ENCODE data around the gene L3MBTL2. TPM values are rescaled to one million over a fixed set of nuclear protein-coding genes. Genes with fewer than 3 reads are reported as not detected.

Gene L3MBTL2
- total and polyA plus RNA-seq, 4 donors = 17.1 to 32.2 (median 28.3) TPM

- no peak overlapping the region for H3K4me3 ChIP-seq (ENCODE audit: low read depth, low read length)
- H3K36me3 ChIP-seq (ENCODE audit: control insufficient read depth, insufficient read depth, low read length) = peaks cover 39% of the 10 kb centered on the region
- no peaks in the 10 kb centered on the region for H3K27me3 ChIP-seq (ENCODE audit: control insufficient read depth, insufficient read depth, low read length)
- WGBS (ENCODE audit: insufficient coverage) = 91% methylated on average over 3 of the region's 3 CpGs
- H3K4me1 ChIP-seq (ENCODE audit: control insufficient read depth, insufficient read depth, low read length) = no peaks in the 10 kb centered on the region
- DNase-seq (ENCODE audit: low read depth in 4 of 6, low spot score in 6 of 6) = no peak
- H3K27ac ChIP-seq (ENCODE audit: low read depth, low read length) = no peak overlapping the region
- H3K9me3 ChIP-seq (ENCODE audit: control insufficient read depth, insufficient read depth, low read length) = no peaks in the 10 kb centered on the region
These were observed 24.2 kb upstream of the L3MBTL2 start for GRCh38 chr22:41180926-41181325.

GRCh38 chr22:41181349-41182241 lies 23.5 kb upstream of the L3MBTL2 start:
- no peak overlapping the region for H3K27ac ChIP-seq (ENCODE audit: low read depth, low read length)

GRCh38 chr22:41184679-41185078 lies 20.4 kb upstream of the L3MBTL2 start:
- no peak for DNase-seq (ENCODE audit: low read depth in 4 of 6, low spot score in 6 of 6)
- H3K27ac ChIP-seq (ENCODE audit: low read depth, low read length) = no peak overlapping the region
- no peaks in the 10 kb centered on the region for H3K4me1 ChIP-seq (ENCODE audit: control insufficient read depth, insufficient read depth, low read length)
- H3K4me3 ChIP-seq (ENCODE audit: low read depth, low read length) = no peak overlapping the region
- no peaks in the 10 kb centered on the region for H3K9me3 ChIP-seq (ENCODE audit: control insufficient read depth, insufficient read depth, low read length)
- no peaks in the 10 kb centered on the region for H3K27me3 ChIP-seq (ENCODE audit: control insufficient read depth, insufficient read depth, low read length)
- H3K36me3 ChIP-seq (ENCODE audit: control insufficient read depth, insufficient read depth, low read length) = peaks cover 10% of the 10 kb centered on the region
- WGBS (ENCODE audit: insufficient coverage) = 39% methylated on average over 2 of the region's 3 CpGs

More at GRCh38 chr22:41181349-41182241, 23.5 kb upstream of the L3MBTL2 start:
- Histone ChIP-seq H3K27me3 (ENCODE audit: control insufficient read depth, insufficient read depth, low read length) (no peaks in the 10 kb centered on the region), H3K36me3 (ENCODE audit: control insufficient read depth, insufficient read depth, low read length) (peaks cover 32% of the 10 kb centered on the region), H3K4me3 (ENCODE audit: low read depth, low read length) (no peak overlapping the region), H3K4me1 (ENCODE audit: control insufficient read depth, insufficient read depth, low read length) (no peaks in the 10 kb centered on the region), H3K9me3 (ENCODE audit: control insufficient read depth, insufficient read depth, low read length) (no peaks in the 10 kb centered on the region)
- WGBS (ENCODE audit: insufficient coverage) = 91% methylated on average over 15 of the region's 15 CpGs
- no peak for DNase-seq (ENCODE audit: low read depth in 4 of 6, low spot score in 6 of 6)

- no peaks in the 10 kb centered on the region for H3K4me1 ChIP-seq (ENCODE audit: control insufficient read depth, insufficient read depth, low read length)
- no peak for DNase-seq (ENCODE audit: low read depth in 4 of 6, low spot score in 6 of 6)
- WGBS (ENCODE audit: insufficient coverage) = 90% methylated on average over 2 of the region's 2 CpGs
These were observed 13.6 kb upstream of the L3MBTL2 start for GRCh38 chr22:41191467-41191866.

GRCh38 chr22:41193829-41194228 lies 11.3 kb upstream of the L3MBTL2 start:
- Histone ChIP-seq H3K27ac (ENCODE audit: low read depth, low read length) (no peak overlapping the region), H3K4me3 (ENCODE audit: low read depth, low read length) (no peak overlapping the region), H3K36me3 (ENCODE audit: control insufficient read depth, insufficient read depth, low read length) (no peaks in the 10 kb centered on the region), H3K27me3 (ENCODE audit: control insufficient read depth, insufficient read depth, low read length) (no peaks in the 10 kb centered on the region), H3K9me3 (ENCODE audit: control insufficient read depth, insufficient read depth, low read length) (no peaks in the 10 kb centered on the region), H3K4me1 (ENCODE audit: control insufficient read depth, insufficient read depth, low read length) (peaks cover 19% of the 10 kb centered on the region)
- 98% methylated on average over 4 of the region's 6 CpGs for WGBS (ENCODE audit: insufficient coverage)
- no peak for DNase-seq (ENCODE audit: low read depth in 4 of 6, low spot score in 6 of 6)

More at GRCh38 chr22:41191467-41191866, 13.6 kb upstream of the L3MBTL2 start:
- Histone ChIP-seq H3K36me3 (ENCODE audit: control insufficient read depth, insufficient read depth, low read length) (no peaks in the 10 kb centered on the region), H3K27me3 (ENCODE audit: control insufficient read depth, insufficient read depth, low read length) (no peaks in the 10 kb centered on the region), H3K9me3 (ENCODE audit: control insufficient read depth, insufficient read depth, low read length) (no peaks in the 10 kb centered on the region), H3K4me3 (ENCODE audit: low read depth, low read length) (no peak overlapping the region), H3K27ac (ENCODE audit: low read depth, low read length) (no peak overlapping the region)

- Histone ChIP-seq H3K27ac (ENCODE audit: low read depth, low read length) (no peak overlapping the region), H3K4me1 (ENCODE audit: control insufficient read depth, insufficient read depth, low read length) (peaks cover 19% of the 10 kb centered on the region), H3K4me3 (ENCODE audit: low read depth, low read length) (peak overlapping the region; percentile 73), H3K27me3 (ENCODE audit: control insufficient read depth, insufficient read depth, low read length) (peaks cover 3% of the 10 kb centered on the region), H3K36me3 (ENCODE audit: control insufficient read depth, insufficient read depth, low read length) (no peaks in the 10 kb centered on the region), H3K9me3 (ENCODE audit: control insufficient read depth, insufficient read depth, low read length) (no peaks in the 10 kb centered on the region)
- WGBS (ENCODE audit: insufficient coverage) = under 1% methylated on average over 91 of the region's 91 CpGs
- peak; percentile 26 to 93 (median 63) for DNase-seq (ENCODE audit: low read depth in 4 of 6, low spot score in 6 of 6)
These were observed 7.8 kb upstream of the L3MBTL2 start for GRCh38 chr22:41197038-41197972.

- Histone ChIP-seq H3K36me3 (ENCODE audit: control insufficient read depth, insufficient read depth, low read length) (no peaks in the 10 kb centered on the region), H3K27ac (ENCODE audit: low read depth, low read length) (no peak overlapping the region), H3K4me1 (ENCODE audit: control insufficient read depth, insufficient read depth, low read length) (peaks cover 19% of the 10 kb centered on the region), H3K27me3 (ENCODE audit: control insufficient read depth, insufficient read depth, low read length) (peaks cover 3% of the 10 kb centered on the region), H3K9me3 (ENCODE audit: control insufficient read depth, insufficient read depth, low read length) (no peaks in the 10 kb centered on the region), H3K4me3 (ENCODE audit: low read depth, low read length) (peak overlapping the region; percentile 73)
- 4% methylated on average over 8 of the region's 9 CpGs for WGBS (ENCODE audit: insufficient coverage)
- peak in 1 of 6 donors; percentile 33 for DNase-seq (ENCODE audit: low read depth in 4 of 6, low spot score in 6 of 6)
These were observed 7.0 kb upstream of the L3MBTL2 start for GRCh38 chr22:41198027-41198580.

GRCh38 chr22:41201141-41201540 lies 4.0 kb upstream of the L3MBTL2 start:
- H3K9me3 ChIP-seq (ENCODE audit: control insufficient read depth, insufficient read depth, low read length) = no peaks in the 10 kb centered on the region
- H3K4me3 ChIP-seq (ENCODE audit: low read depth, low read length) = no peak overlapping the region
- no peaks in the 10 kb centered on the region for H3K36me3 ChIP-seq (ENCODE audit: control insufficient read depth, insufficient read depth, low read length)
- peaks cover 3% of the 10 kb centered on the region for H3K27me3 ChIP-seq (ENCODE audit: control insufficient read depth, insufficient read depth, low read length)
- no peak overlapping the region for H3K27ac ChIP-seq (ENCODE audit: low read depth, low read length)
- DNase-seq (ENCODE audit: low read depth in 4 of 6, low spot score in 6 of 6) = no peak
- H3K4me1 ChIP-seq (ENCODE audit: control insufficient read depth, insufficient read depth, low read length) = peaks cover 29% of the 10 kb centered on the region
- WGBS (ENCODE audit: insufficient coverage) = 77% methylated on average over 9 of the region's 10 CpGs

- no peak overlapping the region for H3K4me3 ChIP-seq (ENCODE audit: low read depth, low read length)
- whole genome bisulfite sequencing (ENCODE audit: insufficient coverage) = 96% methylated on average over 2 of the region's 2 CpGs
- peaks cover 3% of the 10 kb centered on the region for H3K27me3 ChIP-seq (ENCODE audit: control insufficient read depth, insufficient read depth, low read length)
- H3K27ac ChIP-seq (ENCODE audit: low read depth, low read length) = no peak overlapping the region
- DNase-seq (ENCODE audit: low read depth in 4 of 6, low spot score in 6 of 6) = no peak
- peaks cover 19% of the 10 kb centered on the region for H3K4me1 ChIP-seq (ENCODE audit: control insufficient read depth, insufficient read depth, low read length)
- H3K9me3 ChIP-seq (ENCODE audit: control insufficient read depth, insufficient read depth, low read length) = no peaks in the 10 kb centered on the region
- peaks cover 6% of the 10 kb centered on the region for H3K36me3 ChIP-seq (ENCODE audit: control insufficient read depth, insufficient read depth, low read length)
These were observed 2.0 kb upstream of the L3MBTL2 start for GRCh38 chr22:41203118-41203517.

All from spinal cord (tissue), 10 donors.